ENCODE measurements around the gene ATF4.

- TF ChIP-seq EZH2phosphoT487 (IDR thresholded peaks at IDR 0.05; ENCODE audit: borderline replicate concordance) (no peak), CTCF (conservative IDR thresholded peaks at IDR 0.05; ENCODE audit: low read length) (no peak)
Observed at GRCh38 chr22:39510529-39511149, 9.7 kb upstream of the ATF4 start.

All from Loucy (cell line).